Kidney epithelial cell (primary cell): Measurements from ENCODE around the gene GSDME. TPM values are rescaled to one million over a fixed set of nuclear protein-coding genes. Genes with fewer than 3 reads are reported as not detected.

Experiments
- DNase-seq: peaks from one replicate; pipeline ENCODE4 v3.0.0-alpha.2; 2010; ENCODE audit warnings: low read depth
- H3K27me3 ChIP-seq: 2 replicates; pipeline ENCODE4 v1.6.0; 2011; ENCODE audit warnings: low read length; ENCODE audit not compliant: control insufficient read depth, insufficient read depth
- H3K36me3 ChIP-seq: 2 replicates; pipeline ENCODE4 v1.5.1; 2011; ENCODE audit warnings: low read length; ENCODE audit not compliant: control insufficient read depth, insufficient read depth
- H3K4me3 ChIP-seq: 2 replicates; pipeline ENCODE4 v1.5.1; 2011; ENCODE audit warnings: low read depth, mild to moderate bottlenecking, control low read depth, low read length
- total RNA-seq: library from RNA; depleted of rRNA; stranded (reverse); fragments of >200 nt; gene quantifications from 2 replicates; pipeline ENCODE4 v1.2.3, GENCODE V29; 2015
- TF ChIP-seq, protein P1 (sequence below): IDR thresholded peaks from 2 replicates; pipeline ENCODE4 v1.5.1; 2011; ENCODE audit warnings: mild to moderate bottlenecking, moderate library complexity, low read length, control low read depth, inconsistent platforms; ENCODE audit not compliant: insufficient read depth, poor library complexity, severe bottlenecking

Gene GSDME
- total RNA-seq, 1 donor from 2014 or later: 84.8 TPM

DNA sequence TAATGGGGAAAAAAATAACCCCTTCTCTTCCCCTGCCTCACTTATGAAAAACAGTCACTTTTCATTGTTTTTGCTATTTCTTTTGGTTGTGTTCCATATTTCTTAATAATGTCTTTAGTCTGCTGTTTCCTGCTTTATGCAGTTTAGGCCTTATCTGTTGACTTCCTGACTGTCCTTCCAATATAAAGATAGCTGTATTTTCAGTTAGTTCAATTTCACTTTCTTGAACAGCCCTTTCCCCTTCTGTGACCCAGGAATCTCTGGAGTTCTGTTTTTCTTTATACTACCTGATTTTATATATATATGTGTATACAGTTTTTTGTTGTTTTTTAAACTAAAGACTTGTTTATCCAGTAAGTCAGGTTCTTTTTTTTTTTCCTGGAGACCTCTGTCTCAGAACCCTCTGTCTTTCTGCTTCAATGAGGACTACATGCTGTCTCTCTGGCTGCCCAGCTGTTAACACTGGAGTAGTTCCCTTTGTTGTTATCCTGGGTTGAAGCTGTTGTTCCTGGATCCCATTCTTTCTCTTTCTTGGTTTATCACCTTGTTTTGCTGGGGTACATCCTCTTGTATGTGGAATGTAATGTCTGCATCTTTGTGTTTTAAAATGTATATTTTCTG is 87.2 kb downstream of the GSDME start:
- DNase-seq: no peak
- Histone ChIP-seq H3K4me3 (no peak overlapping the region), H3K27me3 (no peaks in the 10 kb centered on the region), H3K36me3 (peaks cover 1% of the 10 kb centered on the region)
- TF ChIP-seq, protein P1, sequence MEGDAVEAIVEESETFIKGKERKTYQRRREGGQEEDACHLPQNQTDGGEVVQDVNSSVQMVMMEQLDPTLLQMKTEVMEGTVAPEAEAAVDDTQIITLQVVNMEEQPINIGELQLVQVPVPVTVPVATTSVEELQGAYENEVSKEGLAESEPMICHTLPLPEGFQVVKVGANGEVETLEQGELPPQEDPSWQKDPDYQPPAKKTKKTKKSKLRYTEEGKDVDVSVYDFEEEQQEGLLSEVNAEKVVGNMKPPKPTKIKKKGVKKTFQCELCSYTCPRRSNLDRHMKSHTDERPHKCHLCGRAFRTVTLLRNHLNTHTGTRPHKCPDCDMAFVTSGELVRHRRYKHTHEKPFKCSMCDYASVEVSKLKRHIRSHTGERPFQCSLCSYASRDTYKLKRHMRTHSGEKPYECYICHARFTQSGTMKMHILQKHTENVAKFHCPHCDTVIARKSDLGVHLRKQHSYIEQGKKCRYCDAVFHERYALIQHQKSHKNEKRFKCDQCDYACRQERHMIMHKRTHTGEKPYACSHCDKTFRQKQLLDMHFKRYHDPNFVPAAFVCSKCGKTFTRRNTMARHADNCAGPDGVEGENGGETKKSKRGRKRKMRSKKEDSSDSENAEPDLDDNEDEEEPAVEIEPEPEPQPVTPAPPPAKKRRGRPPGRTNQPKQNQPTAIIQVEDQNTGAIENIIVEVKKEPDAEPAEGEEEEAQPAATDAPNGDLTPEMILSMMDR: no peak

GRCh38 chr7:24668927-24669635 is 88.2 kb downstream of the GSDME start:
- H3K27me3 ChIP-seq: no peaks in the 10 kb centered on the region
- no peak overlapping the region for H3K4me3 ChIP-seq
- DNase-seq: no peak
- peaks cover 1% of the 10 kb centered on the region for H3K36me3 ChIP-seq
- TF ChIP-seq, protein P1: no peak

DNA sequence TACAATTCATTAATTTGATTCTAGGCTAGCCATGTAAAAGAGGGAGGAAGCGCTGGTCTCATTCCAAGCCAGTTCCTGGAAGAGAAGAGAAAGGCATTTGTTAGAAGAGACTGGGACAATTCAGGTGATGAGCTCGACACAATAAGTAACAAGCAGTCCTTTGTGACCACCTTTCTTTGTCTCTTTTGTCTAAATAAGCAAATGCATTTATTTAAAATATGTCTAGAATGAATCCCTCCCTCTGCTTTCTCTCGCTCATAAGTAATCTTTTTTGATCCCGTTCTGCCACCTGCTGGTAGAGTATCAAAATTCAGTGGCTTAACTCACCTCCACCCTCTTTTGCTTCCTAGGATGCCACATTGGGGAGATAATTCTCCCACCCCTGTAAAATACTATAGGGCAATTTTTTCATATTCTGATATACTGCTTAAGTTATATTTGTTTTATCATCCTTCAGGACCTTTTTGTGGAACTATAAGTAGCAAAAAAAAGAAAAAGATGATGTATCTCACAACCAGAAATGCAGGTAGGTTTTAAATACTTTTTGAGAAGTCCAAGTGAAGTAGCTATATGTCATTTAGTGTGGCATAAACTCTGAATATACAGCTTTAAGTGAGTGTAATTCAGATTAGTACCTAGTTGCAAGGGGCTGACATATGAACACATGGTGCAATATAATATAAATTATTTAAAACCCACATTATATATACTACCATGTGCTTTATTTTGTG is 91.5 kb downstream of the GSDME start:
- Histone ChIP-seq H3K4me3 (no peak overlapping the region), H3K36me3 (peaks cover 1% of the 10 kb centered on the region), H3K27me3 (no peaks in the 10 kb centered on the region)
- TF ChIP-seq, protein P1: peak; percentile 61
- DNase-seq: no peak

- H3K4me3 ChIP-seq: no peak overlapping the region
- peaks cover 1% of the 10 kb centered on the region for H3K36me3 ChIP-seq
- TF ChIP-seq, protein P1: no peak
- DNase-seq: no peak
- H3K27me3 ChIP-seq: no peaks in the 10 kb centered on the region
Measured at GRCh38 chr7:24660546-24660945, 96.7 kb downstream of the GSDME start.

DNA sequence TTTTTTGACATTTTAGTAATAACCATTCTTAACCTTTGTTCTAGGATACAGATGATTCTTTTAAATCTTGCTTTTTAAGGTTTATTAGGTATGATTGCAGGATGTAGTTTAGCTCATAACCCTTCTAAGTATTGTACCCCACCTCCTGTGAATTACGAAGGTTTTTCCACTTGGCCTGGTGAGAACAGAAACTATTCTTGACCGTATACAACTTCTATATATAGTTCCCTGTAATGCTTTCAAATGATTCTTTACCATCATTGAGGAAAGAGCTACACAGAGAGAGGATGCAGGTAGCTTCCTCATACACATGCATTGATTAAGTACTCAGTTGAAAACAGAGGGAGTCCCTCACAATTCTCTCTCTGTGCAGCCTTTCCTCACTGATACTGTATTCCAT is 97.8 kb downstream of the GSDME start:
- H3K27me3 ChIP-seq: no peaks in the 10 kb centered on the region
- no peak overlapping the region for H3K4me3 ChIP-seq
- H3K36me3 ChIP-seq: no peaks in the 10 kb centered on the region
- TF ChIP-seq, protein P1: no peak
- no peak for DNase-seq
